GM06990 (cell line): Measurements from ENCODE around the gene TESPA1.
"Not testable (repeated sequence)": the region's sequence is repeated elsewhere in the genome, so short reads cannot be mapped to it uniquely, and the experiment has no call there.

Experiments used
- DNase-seq: peaks from one replicate; pipeline ENCODE4 v3.0.0-alpha.2; 2011; ENCODE audit not compliant: insufficient read length; ENCODE audit errors: extremely low read depth
- H3K27me3 ChIP-seq: replicated peaks from 2 replicates; pipeline ENCODE4 v1.6.0; 2011; ENCODE audit warnings: low read length; ENCODE audit not compliant: control insufficient read depth, insufficient read depth
- H3K36me3 ChIP-seq: 2 replicates; pipeline ENCODE4 v1.5.1; 2011; ENCODE audit warnings: low read length; ENCODE audit not compliant: control insufficient read depth, insufficient read depth
- H3K4me3 ChIP-seq: replicated peaks from 2 replicates; pipeline ENCODE4 v1.5.1; 2011; ENCODE audit warnings: low read depth, mild to moderate bottlenecking, control low read depth, low read length
- CTCF ChIP-seq: IDR thresholded peaks from 2 replicates; pipeline ENCODE4 v1.5.1; 2011; ENCODE audit warnings: low read length, control low read depth, mild to moderate bottlenecking, inconsistent platforms; ENCODE audit not compliant: insufficient read depth, poor library complexity, severe bottlenecking

The TESPA1 gene

GRCh38 chr12:54954228-54954627 is 30.3 kb downstream of the TESPA1 start:
- Histone ChIP-seq H3K27me3 (no peaks in the 10 kb centered on the region), H3K4me3 (no peak overlapping the region), H3K36me3 (no peaks in the 10 kb centered on the region; the same call in none of the 2 replicates)
- DNase-seq, result no peak
- no peak for TF ChIP-seq CTCF

- H3K4me3 ChIP-seq, result no peak overlapping the region
- no peak for DNase-seq
- H3K27me3 ChIP-seq, result no peaks in the 10 kb centered on the region
- H3K36me3 ChIP-seq, result no peaks in the 10 kb centered on the region; the same call in none of the 2 replicates
- TF ChIP-seq CTCF, result no peak
Measured at GRCh38 chr12:54950071-54950727, 34.4 kb downstream of the TESPA1 start.

- no peak for DNase-seq
- Histone ChIP-seq H3K36me3 (no peaks in the 10 kb centered on the region; the same call in none of the 2 replicates), H3K27me3 (no peaks in the 10 kb centered on the region), H3K4me3 (no peak overlapping the region)
- no peak for TF ChIP-seq CTCF
Measured at GRCh38 chr12:54949073-54949711, 35.4 kb downstream of the TESPA1 start.

- no peak for DNase-seq
- Histone ChIP-seq H3K27me3 (no peaks in the 10 kb centered on the region), H3K36me3 (no peaks in the 10 kb centered on the region; the same call in 1 of the 2 replicates), H3K4me3 (no peak overlapping the region)
- TF ChIP-seq CTCF, result no peak
Measured at GRCh38 chr12:54948171-54948570, 36.4 kb downstream of the TESPA1 start.

- H3K36me3 ChIP-seq, result no peaks in the 10 kb centered on the region; the same call in 1 of the 2 replicates
- H3K27me3 ChIP-seq, result no peaks in the 10 kb centered on the region
- no peak for DNase-seq
- no peak overlapping the region for H3K4me3 ChIP-seq
- TF ChIP-seq CTCF, result no peak
Measured at GRCh38 chr12:54945082-54945481, 39.5 kb downstream of the TESPA1 start.

GRCh38 chr12:54943292-54943691 is 41.3 kb downstream of the TESPA1 start:
- H3K4me3 ChIP-seq, H3K27me3 ChIP-seq, H3K36me3 ChIP-seq, DNase-seq: not testable (repeated sequence)
